IPS DF 6.9 (cell line): Measurements from ENCODE around the gene GLIS2.

Source experiments
- DNase-seq: peaks from one replicate; pipeline ENCODE4 v3.0.0-alpha.2; 2013; ENCODE audit warnings: low read depth, low spot score
- H3K27ac ChIP-seq: one replicate; pipeline ENCODE4 v1.5.1; 2013; ENCODE audit warnings: low read length, control low read depth
- H3K27me3 ChIP-seq: 2 replicates; pipeline ENCODE4 v1.6.1; 2013; ENCODE audit warnings: mild to moderate bottlenecking, low read length; ENCODE audit not compliant: control insufficient read depth, insufficient read depth
- H3K36me3 ChIP-seq: 2 replicates; pipeline ENCODE4 v1.6.1; 2013; ENCODE audit warnings: low read length; ENCODE audit not compliant: control insufficient read depth, insufficient read depth
- H3K4me1 ChIP-seq: 2 replicates; pipeline ENCODE4 v1.6.1; 2013; ENCODE audit warnings: low read length; ENCODE audit not compliant: control insufficient read depth, insufficient read depth
- H3K4me3 ChIP-seq: 2 replicates; pipeline ENCODE4 v1.5.1; 2013; ENCODE audit warnings: mild to moderate bottlenecking, low read length
- H3K9me3 ChIP-seq: 2 replicates; pipeline ENCODE4 v1.6.1; 2013; ENCODE audit warnings: low read length, inconsistent platforms; ENCODE audit not compliant: control insufficient read depth, insufficient read depth
- WGBS: extraction: QIAGEN DNeasy Blood & Tissue Kit; methylation state at CpG from one replicate; pipeline ENCODE4 v1.1.7; 2013; ENCODE audit warnings: mixed read lengths, missing lambda C conversion rate; ENCODE audit not compliant: insufficient read length, insufficient coverage; 5-methylcytosine and 5-hydroxymethylcytosine counted together

GLIS2 gene

GRCh38 chr16:4378161-4378666 lies 62.3 kb downstream of the GLIS2 start:
- Histone ChIP-seq H3K36me3 (peaks cover 10% of the 10 kb centered on the region), H3K27ac (no peak overlapping the region), H3K4me3 (no peak overlapping the region), H3K27me3 (no peaks in the 10 kb centered on the region), H3K9me3 (no peaks in the 10 kb centered on the region), H3K4me1 (peaks cover 34% of the 10 kb centered on the region)
- DNase-seq: no peak
- no CpG with 5 or more reads among the region's 15 CpGs for WGBS

GRCh38 chr16:4378999-4379690 lies 63.3 kb downstream of the GLIS2 start:
- WGBS: no CpG with 5 or more reads among the region's 21 CpGs
- H3K4me3 ChIP-seq: no peak overlapping the region
- no peaks in the 10 kb centered on the region for H3K27me3 ChIP-seq
- H3K4me1 ChIP-seq: peaks cover 28% of the 10 kb centered on the region
- peaks cover 10% of the 10 kb centered on the region for H3K36me3 ChIP-seq
- no peak overlapping the region for H3K27ac ChIP-seq
- no peak for DNase-seq
- H3K9me3 ChIP-seq: no peaks in the 10 kb centered on the region

GRCh38 chr16:4380119-4381063 lies 64.5 kb downstream of the GLIS2 start:
- Histone ChIP-seq H3K27ac (no peak overlapping the region), H3K9me3 (no peaks in the 10 kb centered on the region), H3K36me3 (peaks cover 10% of the 10 kb centered on the region), H3K27me3 (no peaks in the 10 kb centered on the region), H3K4me3 (no peak overlapping the region), H3K4me1 (peaks cover 21% of the 10 kb centered on the region)
- DNase-seq: no peak
- WGBS: no CpG with 5 or more reads among the region's 26 CpGs

GRCh38 chr16:4381072-4381934 lies 65.4 kb downstream of the GLIS2 start:
- Histone ChIP-seq H3K4me1 (peaks cover 17% of the 10 kb centered on the region), H3K27ac (no peak overlapping the region), H3K4me3 (no peak overlapping the region), H3K27me3 (no peaks in the 10 kb centered on the region), H3K36me3 (peaks cover 10% of the 10 kb centered on the region), H3K9me3 (no peaks in the 10 kb centered on the region)
- no CpG with 5 or more reads among the region's 59 CpGs for WGBS
- no peak for DNase-seq

- WGBS: no CpG with 5 or more reads among the region's 55 CpGs
- peaks cover 12% of the 10 kb centered on the region for H3K4me1 ChIP-seq
- no peak overlapping the region for H3K27ac ChIP-seq
Measured at GRCh38 chr16:4381935-4382794, 66.3 kb downstream of the GLIS2 start.

DNA sequence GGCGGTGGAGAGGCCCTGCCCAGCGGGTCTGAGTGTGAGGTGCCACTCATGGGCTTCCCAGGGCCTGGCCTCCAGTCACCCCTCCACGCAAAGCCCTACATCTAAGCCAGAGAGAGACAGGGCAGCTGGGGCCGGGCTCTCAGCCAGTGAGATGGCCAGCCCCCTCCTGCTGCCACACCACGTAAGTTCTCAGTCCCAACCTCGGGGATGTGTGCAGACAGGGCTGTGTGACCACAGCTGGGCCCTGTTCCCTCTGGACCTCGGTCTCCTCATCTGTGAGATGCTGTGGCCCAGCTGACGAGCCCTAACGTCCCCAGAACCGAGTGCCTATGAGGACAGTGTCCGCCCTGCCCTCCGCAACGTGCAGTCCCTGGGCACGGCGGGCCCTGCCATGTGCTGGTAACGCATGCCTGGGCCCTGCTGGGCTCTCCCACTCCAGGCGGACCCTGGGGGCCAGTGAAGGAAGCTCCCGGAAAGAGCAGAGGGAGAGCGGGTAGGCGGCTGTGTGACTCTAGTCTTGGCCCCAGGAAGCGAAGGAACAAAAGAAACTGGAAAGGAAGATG lies 67.0 kb downstream of the GLIS2 start:
- Histone ChIP-seq H3K27ac (no peak overlapping the region), H3K9me3 (no peaks in the 10 kb centered on the region), H3K4me1 (peaks cover 10% of the 10 kb centered on the region), H3K4me3 (no peak overlapping the region), H3K36me3 (peaks cover 10% of the 10 kb centered on the region), H3K27me3 (no peaks in the 10 kb centered on the region)
- no CpG with 5 or more reads among the region's 21 CpGs for WGBS
- no peak for DNase-seq

More at GRCh38 chr16:4381935-4382794, 66.3 kb downstream of the GLIS2 start:
- Histone ChIP-seq H3K9me3 (no peaks in the 10 kb centered on the region), H3K4me3 (no peak overlapping the region), H3K27me3 (no peaks in the 10 kb centered on the region), H3K36me3 (peaks cover 10% of the 10 kb centered on the region)
- no peak for DNase-seq

DNA sequence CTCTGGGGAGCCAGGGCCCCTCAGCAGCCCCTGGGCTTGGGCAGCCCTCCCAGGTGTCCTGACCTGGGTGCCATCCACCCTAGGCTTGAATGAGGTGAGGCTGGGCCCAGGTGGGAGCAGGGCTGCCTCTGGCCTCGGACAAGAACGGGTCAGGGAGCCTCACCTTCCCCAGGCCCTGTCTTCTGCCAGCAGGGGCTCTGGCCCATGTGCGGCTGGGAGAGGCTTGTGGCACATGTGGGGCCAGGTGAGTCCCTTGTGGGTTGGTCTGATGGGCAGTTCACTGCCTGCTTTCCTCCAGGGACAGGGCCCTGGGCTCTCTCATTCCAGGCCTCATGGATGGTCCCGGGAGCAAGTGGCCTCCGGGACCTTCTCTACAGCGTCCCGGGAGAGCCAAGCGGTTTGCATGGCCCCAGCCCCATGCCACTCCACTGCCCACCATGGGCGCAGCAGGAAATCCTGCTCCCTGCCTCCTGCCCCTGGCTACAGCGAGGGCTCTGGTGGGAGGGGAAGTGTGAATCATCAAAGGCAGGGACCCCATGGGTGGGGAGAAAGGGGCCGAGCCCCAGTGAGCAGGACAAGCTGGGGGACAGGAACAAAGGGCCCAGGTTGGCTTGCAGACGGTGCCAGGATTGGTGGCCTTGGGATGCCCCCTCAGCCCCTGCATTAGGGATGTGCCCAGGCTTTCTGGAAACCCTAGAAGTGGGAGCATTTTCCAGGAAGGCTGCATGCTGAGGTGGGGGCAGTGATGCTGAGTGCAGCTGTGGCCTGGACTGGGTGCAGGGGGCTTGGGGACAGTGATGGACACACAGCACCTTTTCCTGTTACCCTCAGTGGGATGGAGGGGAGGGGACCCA lies 68.0 kb downstream of the GLIS2 start:
- no CpG with 5 or more reads among the region's 12 CpGs for WGBS
- H3K4me3 ChIP-seq: no peak overlapping the region
- H3K27me3 ChIP-seq: no peaks in the 10 kb centered on the region
- H3K9me3 ChIP-seq: no peaks in the 10 kb centered on the region
- H3K36me3 ChIP-seq: peaks cover 10% of the 10 kb centered on the region
- no peak for DNase-seq
- H3K4me1 ChIP-seq: peaks cover 11% of the 10 kb centered on the region
- no peak overlapping the region for H3K27ac ChIP-seq

DNA sequence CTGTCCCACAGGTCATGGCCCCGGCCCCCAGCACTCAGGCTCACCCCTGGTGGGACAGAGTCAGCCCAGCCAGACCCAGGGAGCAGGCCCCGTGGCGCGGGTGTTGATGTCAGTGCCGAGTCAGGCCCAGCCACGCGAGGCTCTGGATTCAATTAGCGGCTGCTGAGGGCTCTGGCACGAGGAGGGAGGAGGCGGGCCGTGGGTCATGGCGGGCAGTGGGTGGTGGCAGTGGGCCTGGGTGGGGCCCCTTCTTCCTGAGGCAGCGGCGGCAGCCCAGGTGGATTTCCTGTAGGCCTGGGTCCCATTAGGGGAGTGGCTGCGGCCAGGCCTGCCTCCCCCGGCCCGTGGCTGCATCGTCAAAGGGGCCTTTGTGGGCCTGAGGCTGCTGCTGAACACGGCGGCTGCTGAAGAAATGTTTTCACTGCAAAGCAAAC lies 68.7 kb downstream of the GLIS2 start:
- Histone ChIP-seq H3K36me3 (peaks cover 10% of the 10 kb centered on the region), H3K27me3 (no peaks in the 10 kb centered on the region), H3K27ac (no peak overlapping the region), H3K4me1 (peaks cover 11% of the 10 kb centered on the region), H3K4me3 (no peak overlapping the region), H3K9me3 (no peaks in the 10 kb centered on the region)
- DNase-seq: no peak
- WGBS: no CpG with 5 or more reads among the region's 20 CpGs
